GM19240 (cell line): Measurements from ENCODE around the gene MYH9.

ENCODE experiments used
- DNase-seq: peaks from one replicate; pipeline ENCODE4 v3.0.0; 2011; ENCODE audit warnings: low spot score; ENCODE audit not compliant: insufficient read length

MYH9 gene

GRCh38 chr22:36386900-36387708 is 663 bp downstream of the MYH9 start:
- DNase-seq: no peak

DNA sequence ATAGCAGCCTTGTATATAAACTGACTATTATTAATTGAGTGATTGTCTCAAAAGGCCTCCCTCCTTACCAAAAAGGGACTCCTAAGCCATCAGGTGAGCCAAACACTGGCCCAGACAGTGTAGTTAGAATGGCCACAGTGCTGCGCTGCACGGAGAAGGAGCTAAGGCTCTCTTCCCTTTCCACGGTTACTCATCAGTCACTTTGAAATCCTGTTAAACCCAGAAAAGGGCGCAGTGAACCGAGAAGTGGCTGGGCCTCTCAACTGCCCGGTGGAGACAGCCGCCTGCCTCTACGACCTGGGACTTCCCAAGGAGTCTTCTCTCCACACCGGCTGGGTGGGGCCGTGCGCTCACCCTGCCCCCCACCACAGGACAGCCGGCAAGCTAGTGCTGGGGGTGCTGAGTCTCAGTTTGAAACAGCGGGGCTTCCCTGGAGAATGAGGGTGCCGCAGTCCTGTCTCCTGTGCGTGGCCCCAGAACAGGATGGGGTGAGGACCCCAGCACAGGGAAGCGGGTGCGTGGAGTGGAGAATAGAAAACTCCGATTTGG is 1.3 kb downstream of the MYH9 start:
- DNase-seq: no peak

DNA sequence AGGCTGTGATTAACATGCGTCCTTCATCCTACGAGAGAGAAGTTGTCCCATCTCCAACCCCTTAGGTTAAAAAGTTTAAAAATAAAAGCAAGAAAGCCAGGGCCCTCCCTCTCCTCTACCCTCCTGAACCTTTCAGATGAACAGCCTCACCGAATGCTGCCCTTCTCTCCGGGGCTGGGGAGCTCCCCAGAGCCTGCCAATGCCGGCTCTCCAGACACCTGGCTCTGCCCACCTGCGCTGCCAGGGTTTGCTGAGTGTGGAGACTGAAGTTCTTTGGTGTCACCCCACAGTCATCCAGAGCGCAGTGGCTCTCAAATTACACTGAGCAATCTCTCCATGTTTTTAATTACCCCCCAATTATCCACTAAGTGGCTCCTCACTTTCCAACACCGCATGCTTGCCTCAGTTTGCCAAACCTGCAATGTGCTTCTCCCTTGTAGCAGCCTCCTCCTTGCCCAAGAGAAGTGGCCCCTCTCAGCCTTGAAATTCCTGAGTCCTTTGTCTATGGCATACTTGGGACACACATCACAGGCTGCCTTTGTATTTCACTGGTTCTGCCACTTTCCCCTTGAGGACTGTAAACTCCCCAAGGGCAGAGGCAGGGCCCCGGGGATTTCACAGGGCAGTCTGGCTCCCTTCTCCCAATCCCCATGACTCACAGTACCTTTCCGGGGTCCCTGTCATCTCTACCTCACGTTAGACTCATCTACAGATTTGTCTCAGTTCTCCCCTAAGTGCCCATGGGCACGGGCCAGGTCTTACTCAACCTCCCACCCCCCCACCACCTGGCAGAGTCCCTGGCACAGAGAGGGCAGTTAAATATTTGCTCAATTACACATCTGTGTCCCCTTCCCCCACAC is 2.0 kb downstream of the MYH9 start:
- no peak for DNase-seq

DNA sequence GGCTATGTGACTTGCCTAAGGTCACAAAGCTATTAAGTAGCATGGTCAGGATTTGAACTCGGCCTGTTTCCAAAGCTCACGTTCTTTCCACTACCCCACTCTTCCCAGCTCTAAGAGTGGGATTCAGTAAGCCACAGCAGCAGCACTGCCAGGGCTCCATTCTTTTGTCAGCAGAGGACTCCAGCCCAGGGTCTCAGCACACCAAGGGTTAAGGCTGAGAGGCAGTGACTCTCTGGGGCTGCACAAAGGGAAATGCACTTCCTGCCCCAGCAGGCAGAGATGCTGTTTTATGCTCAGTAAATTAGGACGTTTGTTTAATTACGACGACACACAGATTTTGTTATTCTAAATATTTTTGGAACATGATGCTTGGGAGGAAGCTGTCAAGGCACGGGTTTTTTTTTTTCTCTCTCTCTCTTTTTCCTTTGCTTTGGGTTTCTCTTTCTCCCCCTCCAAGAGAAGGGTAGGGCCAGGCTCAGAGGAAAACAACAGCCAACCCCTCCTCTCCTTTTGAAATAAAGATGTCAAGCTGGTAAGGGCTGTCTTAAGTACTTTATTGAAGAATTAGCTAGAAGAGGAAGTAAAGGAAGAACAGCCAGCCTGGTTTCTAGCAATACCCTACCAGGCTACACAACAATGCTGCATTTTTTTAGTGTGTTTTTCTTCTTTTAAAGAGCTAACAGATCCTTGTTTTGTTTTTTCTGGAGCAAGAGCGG is 2.8 kb downstream of the MYH9 start:
- DNase-seq: no peak

- no peak for DNase-seq
These were observed 4.6 kb downstream of the MYH9 start for GRCh38 chr22:36383110-36383581.

GRCh38 chr22:36381513-36382128 is 6.1 kb downstream of the MYH9 start:
- DNase-seq: no peak

DNA sequence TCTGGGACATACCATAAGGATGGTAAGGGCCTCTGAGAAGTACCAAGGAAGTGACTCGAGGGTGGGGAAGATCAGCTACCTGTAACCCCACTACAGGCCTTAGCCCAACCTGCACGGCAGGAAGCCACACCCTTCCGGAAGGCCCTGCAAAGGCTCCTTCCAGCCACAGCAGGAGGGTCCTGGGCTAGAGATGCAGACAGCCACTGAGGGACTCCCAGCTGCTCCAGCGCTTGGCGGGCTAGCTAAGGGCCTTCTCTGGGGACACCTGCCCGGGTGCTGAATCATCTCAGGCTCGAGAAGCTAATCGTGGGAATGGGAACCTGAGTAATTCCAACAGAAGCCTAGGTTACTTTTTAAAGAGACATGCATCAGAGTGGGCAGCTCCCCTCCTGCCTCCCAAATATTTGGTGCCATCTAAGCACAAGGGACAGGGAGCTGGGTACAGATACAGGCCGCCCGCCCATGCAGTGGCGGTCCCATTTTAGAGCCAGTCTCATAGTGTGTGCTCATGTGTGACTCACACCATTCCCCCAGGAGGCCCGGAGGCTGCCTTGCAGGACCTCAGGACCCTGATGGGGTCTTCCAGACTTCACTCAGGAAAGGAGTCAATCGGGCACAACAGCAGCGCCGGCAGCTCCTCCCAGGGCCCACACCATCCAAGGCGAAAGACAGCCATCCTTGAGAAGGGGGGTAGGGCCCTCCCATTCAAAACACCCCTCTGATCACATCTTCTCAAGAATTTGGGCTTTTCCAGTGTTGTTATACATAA is 8.0 kb downstream of the MYH9 start:
- no peak for DNase-seq

DNA sequence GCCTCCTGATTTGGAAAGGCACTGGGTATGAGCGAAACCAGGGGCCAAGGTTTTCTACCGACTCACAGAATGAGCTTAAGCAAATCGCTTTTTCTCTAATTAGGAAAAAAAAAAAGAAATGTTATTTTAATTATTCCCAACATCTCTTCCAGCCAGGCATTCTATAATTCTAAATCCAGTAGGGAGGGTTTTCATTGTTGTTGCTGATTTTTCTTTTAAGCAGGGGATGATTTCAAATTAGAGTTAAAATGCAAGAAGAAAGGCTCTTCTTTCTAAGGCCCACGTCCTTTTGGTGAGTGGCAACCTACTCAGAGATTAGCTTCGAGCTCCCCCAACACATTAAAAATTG is 8.9 kb downstream of the MYH9 start:
- no peak for DNase-seq

DNA sequence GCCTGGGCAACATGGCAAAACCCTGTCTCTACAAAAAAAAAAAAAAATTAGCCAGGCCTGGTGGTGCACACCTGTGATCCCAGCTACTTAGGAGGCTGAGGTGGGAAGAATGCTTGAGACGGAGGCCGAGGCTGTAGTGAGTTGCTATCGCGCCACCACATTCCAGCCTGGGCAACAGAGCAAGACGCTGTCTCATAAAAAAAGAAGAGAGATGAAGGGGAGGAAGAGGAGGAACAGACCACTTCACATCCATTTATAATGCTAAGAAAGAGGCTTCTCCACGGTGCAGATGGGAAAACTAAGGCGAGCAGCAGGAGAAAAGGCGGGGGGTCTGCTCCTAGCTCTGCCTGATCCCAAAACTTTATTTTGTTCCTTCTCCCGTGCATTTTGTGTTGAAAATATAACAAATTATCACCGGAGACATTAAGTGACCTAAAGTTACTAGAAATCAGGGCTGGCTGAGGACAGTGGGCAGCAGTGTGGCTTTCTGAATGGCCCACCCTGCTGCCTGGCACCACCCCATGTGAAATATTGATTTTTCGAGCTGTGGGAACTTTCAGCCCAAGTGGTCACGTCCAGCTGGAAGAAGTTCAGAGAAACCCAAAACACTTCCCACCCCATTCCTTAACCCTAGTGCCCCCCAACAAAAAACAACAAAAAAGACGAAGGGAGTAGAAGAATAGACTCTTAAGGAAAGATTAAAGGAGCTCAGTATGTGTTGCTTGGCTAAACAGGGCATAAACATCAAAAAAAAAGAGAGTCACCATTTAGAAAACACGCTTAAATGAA is 9.5 kb downstream of the MYH9 start:
- DNase-seq: no peak

GRCh38 chr22:36377022-36377631 is 10.6 kb downstream of the MYH9 start:
- no peak for DNase-seq

DNA sequence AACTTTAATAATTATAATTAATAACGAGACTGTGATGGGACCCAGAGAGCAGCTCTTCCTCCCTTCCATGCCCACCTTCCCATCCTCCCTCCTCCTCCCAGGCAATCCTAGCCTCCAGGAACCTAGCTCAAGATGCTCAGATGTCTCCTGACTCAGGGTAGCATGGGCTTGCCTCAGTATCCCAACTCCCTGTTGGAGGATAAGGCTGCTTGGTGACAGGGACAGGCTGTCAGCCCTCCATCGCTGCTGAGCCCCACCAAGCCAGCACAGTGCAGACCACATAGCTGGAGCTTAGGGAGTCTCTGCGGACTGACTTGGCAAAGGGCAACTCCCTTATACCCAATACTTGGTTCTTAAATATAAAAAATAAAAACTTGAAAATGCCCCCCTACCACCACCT is 11.5 kb downstream of the MYH9 start:
- DNase-seq: no peak

- DNase-seq: no peak
These were observed 12.4 kb downstream of the MYH9 start for GRCh38 chr22:36375071-36375980.

DNA sequence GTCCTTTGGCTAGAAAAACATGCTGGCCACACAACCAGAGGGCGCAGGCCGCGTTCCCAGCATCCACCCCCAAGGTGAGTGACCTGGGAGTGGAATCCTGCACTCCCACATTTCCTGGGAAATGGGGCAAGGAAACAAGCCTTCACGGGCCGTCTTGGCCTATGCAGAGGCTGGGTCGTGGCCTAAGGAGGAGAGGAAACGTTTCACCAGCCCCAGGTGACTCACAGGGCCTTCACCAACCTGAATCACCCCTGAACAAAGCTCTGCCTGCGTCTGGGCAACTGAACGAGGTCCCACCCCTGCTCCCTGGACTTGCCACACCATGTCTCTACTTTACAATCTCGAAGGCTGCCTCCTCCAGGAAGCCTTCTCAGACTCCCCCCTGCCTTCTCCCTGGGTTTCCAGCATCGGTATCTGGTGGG is 13.2 kb downstream of the MYH9 start:
- DNase-seq: no peak

GRCh38 chr22:36373258-36373579 is 14.5 kb downstream of the MYH9 start:
- no peak for DNase-seq

DNA sequence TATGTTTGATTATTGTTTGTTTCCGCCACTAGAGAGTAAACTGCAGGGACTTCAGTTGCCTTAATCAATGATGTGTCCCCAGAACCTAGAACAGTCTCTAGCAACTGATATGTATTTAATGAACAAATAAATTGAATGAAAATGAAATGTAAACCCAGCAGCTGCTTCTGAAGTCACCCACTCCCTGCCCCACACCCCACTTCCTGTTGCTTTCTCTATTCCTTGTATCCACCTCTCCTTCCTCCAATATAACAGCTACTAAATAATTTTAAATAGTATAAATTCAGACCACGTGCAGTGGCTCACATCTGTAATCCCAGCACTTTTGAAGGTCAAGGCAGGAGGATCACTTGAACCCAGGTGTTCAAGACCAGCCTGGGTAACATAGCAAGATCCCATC is 15.8 kb downstream of the MYH9 start:
- no peak for DNase-seq

GRCh38 chr22:36369922-36370791 is 17.6 kb downstream of the MYH9 start:
- DNase-seq: no peak
